Measurements from ENCODE around the gene TMEM240. TPM values are rescaled to one million over a fixed set of nuclear protein-coding genes. Genes with fewer than 3 reads are reported as not detected.
"Not testable (repeated sequence)": the region's sequence is repeated elsewhere in the genome, so short reads cannot be mapped to it uniquely, and the experiment has no call there.

Gene TMEM240
- total and polyA plus RNA-seq, 10 donors = 0.39 to 5.3 (median 2.6) TPM; not detected in 1

GRCh38 chr1:1536019-1536937 lies 4.1 kb downstream of the TMEM240 start:
- Histone ChIP-seq H3K4me1 (peaks cover 0 to 31% (median 18%) of the 10 kb centered on the region in 6 donors), H3K27me3 (replicated peaks in 1 of 7) (peaks cover 0 to 20% (median 0%) of the 10 kb centered on the region in 7 donors), H3K36me3 (peaks cover 0 to 48% (median 6%) of the 10 kb centered on the region in 6 donors), H3K4me3 (no peak overlapping the region), H3K9me3 (peaks cover 0 to 16% (median 13%) of the 10 kb centered on the region in 8 donors), H3K27ac (no peak overlapping the region)
- TF ChIP-seq CTCF (IDR thresholded peaks at IDR 0.05 in 8 of 11, conservative IDR thresholded peaks at IDR 0.05 in 3 of 11) (no peak), POLR2AphosphoS5 (IDR thresholded peaks at IDR 0.05) (no peak), POLR2A (IDR thresholded peaks at IDR 0.05) (no peak)
- intact Hi-C loops (cut with DNase I; ENCODE audit: low total_unique reads) = no loop called here
- WGBS, 5 donors = 84 to 88% (median 86%) methylated on average over 39 to 48 of the region's 48 CpGs
- no peak for DNase-seq

GRCh38 chr1:1535201-1536018 lies 5.0 kb downstream of the TMEM240 start:
- no peak overlapping the region for H3K4me3 ChIP-seq
- 89 to 96% (median 93%) methylated on average over 20 to 66 of the region's 66 CpGs for WGBS, 5 donors
- H3K9me3 ChIP-seq = peaks cover 0 to 21% (median 18%) of the 10 kb centered on the region in 8 donors
- H3K36me3 ChIP-seq = peaks cover 0 to 46% (median 2%) of the 10 kb centered on the region in 6 donors
- peaks cover 0 to 22% (median 12%) of the 10 kb centered on the region in 6 donors for H3K4me1 ChIP-seq
- H3K27ac ChIP-seq = no peak overlapping the region
- H3K27me3 ChIP-seq (replicated peaks in 1 of 7) = peaks cover 0 to 15% (median 0%) of the 10 kb centered on the region in 7 donors
- intact Hi-C loops (cut with DNase I; ENCODE audit: low total_unique reads) = no loop called here
- TF ChIP-seq POLR2A (IDR thresholded peaks at IDR 0.05) (no peak), POLR2AphosphoS5 (IDR thresholded peaks at IDR 0.05) (peak in 2 of 3 donors; percentile 7 to 24)
- DNase-seq = no peak

- intact Hi-C loops (cut with DNase I; ENCODE audit: low total_unique reads) = no loop called here
- Histone ChIP-seq H3K4me3 (no peak overlapping the region), H3K36me3 (peaks cover 0 to 54% (median 6%) of the 10 kb centered on the region in 6 donors), H3K27me3 (replicated peaks in 1 of 7) (peaks cover 0 to 7% (median 0%) of the 10 kb centered on the region in 7 donors), H3K4me1 (peaks cover 0 to 16% (median 10%) of the 10 kb centered on the region in 6 donors), H3K9me3 (peaks cover 0 to 21% (median 18%) of the 10 kb centered on the region in 8 donors), H3K27ac (no peak overlapping the region)
- 80 to 94% (median 91%) methylated on average over 19 to 31 of the region's 31 CpGs for WGBS, 5 donors
- DNase-seq = no peak
- TF ChIP-seq POLR2A (IDR thresholded peaks at IDR 0.05) = no peak
- TF ChIP-seq CTCF (IDR thresholded peaks at IDR 0.05 in 8 of 11, conservative IDR thresholded peaks at IDR 0.05 in 3 of 11) = no peak
- TF ChIP-seq POLR2AphosphoS5 (IDR thresholded peaks at IDR 0.05) = peak in 1 of 3 donors; percentile 10
Measured at GRCh38 chr1:1534401-1535154, 5.8 kb downstream of the TMEM240 start.

GRCh38 chr1:1533894-1534291 lies 6.5 kb downstream of the TMEM240 start:
- intact Hi-C loops (cut with DNase I; ENCODE audit: low total_unique reads); H3K4me1 ChIP-seq; H3K27ac ChIP-seq; H3K27me3 ChIP-seq (replicated peaks in 1 of 7); H3K4me3 ChIP-seq; DNase-seq: not testable (repeated sequence)
- peaks cover 0 to 21% (median 18%) of the 10 kb centered on the region in 8 donors for H3K9me3 ChIP-seq
- WGBS, 5 donors = 81 to 92% (median 90%) methylated on average over 3 to 18 of the region's 18 CpGs
- peaks cover 0 to 60% (median 11%) of the 10 kb centered on the region in 6 donors for H3K36me3 ChIP-seq

- H3K36me3 ChIP-seq = peaks cover 0 to 66% (median 17%) of the 10 kb centered on the region in 6 donors
- H3K4me1 ChIP-seq; H3K27me3 ChIP-seq (replicated peaks in 1 of 7); H3K4me3 ChIP-seq; H3K27ac ChIP-seq; DNase-seq; intact Hi-C loops (cut with DNase I; ENCODE audit: low total_unique reads): not testable (repeated sequence)
- 48 to 85% (median 73%) methylated on average over 6 to 20 of the region's 22 CpGs for WGBS, 5 donors
- peaks cover 0 to 21% (median 18%) of the 10 kb centered on the region in 8 donors for H3K9me3 ChIP-seq
Measured at GRCh38 chr1:1533176-1533893, 7.1 kb downstream of the TMEM240 start.

All from spleen (tissue), 11 donors.